Breast epithelium (tissue), 4 donors: ENCODE measurements around the gene USP3. TPM values are rescaled to one million over a fixed set of nuclear protein-coding genes. Genes with fewer than 3 reads are reported as not detected.

Experiments used
- DNase-seq, 2 donors: peaks; one replicate each; pipeline ENCODE4 v3.0.0-alpha.2; 2019; ENCODE audit warnings: low spot score in 2 of 2
- H3K27ac ChIP-seq, 2 donors: fragments of 200-600 bp; sonication (generic) in 1 of 2; one replicate each; pipeline ENCODE4 v1.5.1; 2016 to 2019; ENCODE audit warnings: mild to moderate bottlenecking in 1 of 2
- H3K27me3 ChIP-seq, 2 donors: fragments of 200-600 bp; sonication (generic) in 1 of 2; one replicate each; pipeline versions ENCODE4 v1.5.1 to v1.6.0; 2017 to 2019; ENCODE audit warnings: control low read depth in 1 of 2, mild to moderate bottlenecking in 1 of 2
- H3K36me3 ChIP-seq: fragments of 200-600 bp; one replicate; pipeline ENCODE4 v1.5.1; 2019
- H3K4me1 ChIP-seq, 2 donors: fragments of 200-600 bp; sonication (generic); one replicate each; pipeline ENCODE4 v1.5.1; 2016 to 2019; ENCODE audit warnings: control low read depth in 1 of 2
- H3K4me3 ChIP-seq, 3 donors: fragments of 200-600 bp; sonication (generic); 1 replicate in 2 of 3; 2 replicates in 1 of 3; pipeline ENCODE4 v1.5.1; 2016 to 2019; ENCODE audit warnings: mild to moderate bottlenecking in 3 of 3, moderate library complexity in 2 of 3
- H3K9me3 ChIP-seq, 2 donors: fragments of 200-600 bp; sonication (generic) in 1 of 2; one replicate each; pipeline ENCODE4 v1.5.1; 2016 to 2019; ENCODE audit warnings: control low read depth in 1 of 2
- CTCF ChIP-seq, 3 donors: fragments of 450-650 bp; IDR thresholded peaks; one replicate each; pipeline ENCODE4 v1.5.1; 2016 to 2017; ENCODE audit warnings: antibody characterized with exemption in 3 of 3, mild to moderate bottlenecking in 3 of 3, moderate library complexity in 3 of 3
- POLR2A ChIP-seq: fragments of 450-650 bp; IDR thresholded peaks from one replicate; pipeline ENCODE4 v1.6.1; 2016; ENCODE audit warnings: antibody characterized with exemption, mild to moderate bottlenecking, moderate library complexity
- POLR2AphosphoS5 ChIP-seq, 3 donors: sonication (generic); formaldehyde crosslinking; IDR thresholded peaks; one replicate each; pipeline ENCODE4 v1.6.1; 2017; ENCODE audit warnings: antibody characterized with exemption in 3 of 3
- intact Hi-C: fragments of 100-400 bp; cut with DNase I; formaldehyde crosslinking; loops from one replicate; pipeline ENCODE4 v1.15.1; 2023; ENCODE audit warnings: low total_unique reads
- total RNA-seq, 3 donors: library from RNA; depleted of rRNA; stranded (reverse); fragments of >200 nt; gene quantifications; one replicate each; pipeline ENCODE4 v1.1.0, GENCODE V29; 2016

USP3 gene
- total RNA-seq, 3 donors from 2014 or later = 70.4 to 88.7 (median 76.7) TPM

GRCh38 chr15:63499175-63499549, 5.2 kb upstream of the USP3 start:
- intact Hi-C loops = no loop called here
- no peak overlapping the region for H3K4me3 ChIP-seq
- no peaks in the 10 kb centered on the region for H3K9me3 ChIP-seq
- H3K4me1 ChIP-seq = peaks cover 3 to 12% of the 10 kb centered on the region in 2 donors
- H3K36me3 ChIP-seq = no peaks in the 10 kb centered on the region
- TF ChIP-seq POLR2A (no peak), CTCF (IDR thresholded peaks at IDR 0.05) (no peak), POLR2AphosphoS5 (IDR thresholded peaks at IDR 0.05) (no peak)
- no peak for DNase-seq
- no peaks in the 10 kb centered on the region for H3K27me3 ChIP-seq
- H3K27ac ChIP-seq = peak overlapping the region in 1 of 2 donors; percentile 28

- H3K27me3 ChIP-seq = no peaks in the 10 kb centered on the region
- H3K9me3 ChIP-seq = no peaks in the 10 kb centered on the region
- intact Hi-C loops = no loop called here
- H3K36me3 ChIP-seq = no peaks in the 10 kb centered on the region
- no peak overlapping the region for H3K4me3 ChIP-seq
- TF ChIP-seq CTCF (IDR thresholded peaks at IDR 0.05) (no peak), POLR2A (no peak), POLR2AphosphoS5 (IDR thresholded peaks at IDR 0.05) (no peak)
- DNase-seq = no peak
- H3K27ac ChIP-seq = no peak overlapping the region
- peaks cover 3 to 12% of the 10 kb centered on the region in 2 donors for H3K4me1 ChIP-seq
Observed at GRCh38 chr15:63499611-63500010, 4.8 kb upstream of the USP3 start.

GRCh38 chr15:63500265-63501250, 3.8 kb upstream of the USP3 start:
- intact Hi-C loops = no loop called here
- H3K4me3 ChIP-seq = peak overlapping the region in 2 of 3 donors; percentile 31 to 56
- H3K27ac ChIP-seq = peak overlapping the region; percentile 92 to 98
- no peaks in the 10 kb centered on the region for H3K27me3 ChIP-seq
- no peaks in the 10 kb centered on the region for H3K36me3 ChIP-seq
- TF ChIP-seq POLR2AphosphoS5 (IDR thresholded peaks at IDR 0.05) (no peak), CTCF (IDR thresholded peaks at IDR 0.05) (no peak), POLR2A (no peak)
- H3K4me1 ChIP-seq = peaks cover 3 to 12% of the 10 kb centered on the region in 2 donors
- no peak for DNase-seq
- H3K9me3 ChIP-seq = no peaks in the 10 kb centered on the region

GRCh38 chr15:63501256-63502089, 2.9 kb upstream of the USP3 start:
- TF ChIP-seq POLR2A = no peak
- peak in 1 of 3 donors; percentile 39 for TF ChIP-seq POLR2AphosphoS5 (IDR thresholded peaks at IDR 0.05)
- intact Hi-C loops = no loop called here
- Histone ChIP-seq H3K27me3 (no peaks in the 10 kb centered on the region), H3K36me3 (no peaks in the 10 kb centered on the region), H3K4me3 (peak overlapping the region; percentile 7 to 56 (median 31)), H3K9me3 (no peaks in the 10 kb centered on the region), H3K27ac (peak overlapping the region; percentile 92 to 98), H3K4me1 (peaks cover 3 to 17% of the 10 kb centered on the region in 2 donors)
- DNase-seq = peak; percentile 72 to 75

GRCh38 chr15:63502137-63502766, 2.1 kb upstream of the USP3 start:
- DNase-seq = peak; percentile 50 to 70
- no peaks in the 10 kb centered on the region for H3K36me3 ChIP-seq
- TF ChIP-seq POLR2AphosphoS5 (IDR thresholded peaks at IDR 0.05) (peak in 1 of 3 donors; percentile 29), POLR2A (no peak)
- H3K27me3 ChIP-seq = no peaks in the 10 kb centered on the region
- peak overlapping the region; percentile 92 to 98 for H3K27ac ChIP-seq
- intact Hi-C loops = no loop called here
- H3K9me3 ChIP-seq = no peaks in the 10 kb centered on the region
- no peak overlapping the region for H3K4me3 ChIP-seq
- H3K4me1 ChIP-seq = peaks cover 3 to 25% of the 10 kb centered on the region in 2 donors
